Measurements from ENCODE around the gene MBP. TPM values are rescaled to one million over a fixed set of nuclear protein-coding genes. Genes with fewer than 3 reads are reported as not detected.

MBP gene
- total RNA-seq, 4 donors from 2014 or later: 18.1 to 58.8 (median 30.6) TPM

- TF ChIP-seq CTCF (IDR thresholded peaks at IDR 0.05; ENCODE audit: low read depth): no peak
These were observed 35.4 kb downstream of the MBP start for GRCh38 chr18:77096936-77097886.

DNA sequence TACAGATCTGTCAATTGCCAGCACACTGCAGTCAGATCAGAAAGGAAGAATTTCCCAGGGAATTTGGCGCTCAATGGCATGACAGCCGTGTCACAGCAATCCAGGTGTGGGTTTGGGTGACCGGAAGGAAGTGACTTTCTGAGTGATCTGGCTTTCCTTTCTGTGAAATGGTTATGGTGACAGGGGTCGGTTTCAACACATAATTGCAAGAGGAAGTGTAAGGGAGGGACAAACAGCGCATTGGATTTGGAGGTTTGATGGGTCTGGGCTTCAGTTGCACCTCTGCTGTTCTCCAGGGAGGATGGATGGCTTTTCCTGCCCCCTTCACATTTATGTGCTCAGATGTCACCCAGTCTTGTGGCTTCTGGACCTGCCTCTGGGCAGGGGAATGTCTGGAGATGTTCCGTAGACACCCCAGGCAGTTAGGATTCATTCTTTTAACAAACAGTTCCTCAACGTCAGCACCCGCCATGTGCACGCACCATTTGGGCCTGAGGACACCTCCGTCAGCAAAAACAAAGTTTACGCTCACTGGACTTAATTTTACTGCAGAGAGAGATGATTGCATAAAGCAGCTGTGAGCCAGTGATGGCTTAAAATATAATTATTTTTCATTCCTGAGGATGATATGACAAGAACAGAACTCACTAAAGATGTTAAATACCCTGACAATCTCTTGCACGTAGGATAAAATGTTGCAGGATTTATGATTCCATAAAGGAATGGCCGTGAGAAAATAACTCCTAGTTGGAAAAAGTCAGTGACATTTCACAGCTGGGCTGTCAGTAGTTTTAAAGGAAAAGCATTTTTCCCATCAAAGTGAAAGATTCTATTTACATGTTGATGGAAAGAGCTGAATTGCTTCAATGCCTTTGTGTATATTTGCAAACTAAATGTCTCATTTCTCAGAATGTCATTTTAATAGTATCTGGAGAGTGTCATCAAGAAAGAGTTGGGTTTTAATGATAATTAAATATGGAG is 36.9 kb downstream of the MBP start:
- no peak for TF ChIP-seq CTCF (IDR thresholded peaks at IDR 0.05; ENCODE audit: low read depth)

GRCh38 chr18:77093586-77093985 is 39.0 kb downstream of the MBP start:
- TF ChIP-seq CTCF (IDR thresholded peaks at IDR 0.05; ENCODE audit: low read depth): no peak

- no peak for TF ChIP-seq CTCF (IDR thresholded peaks at IDR 0.05; ENCODE audit: low read depth)
These were observed 39.5 kb downstream of the MBP start for GRCh38 chr18:77093067-77093430.

DNA sequence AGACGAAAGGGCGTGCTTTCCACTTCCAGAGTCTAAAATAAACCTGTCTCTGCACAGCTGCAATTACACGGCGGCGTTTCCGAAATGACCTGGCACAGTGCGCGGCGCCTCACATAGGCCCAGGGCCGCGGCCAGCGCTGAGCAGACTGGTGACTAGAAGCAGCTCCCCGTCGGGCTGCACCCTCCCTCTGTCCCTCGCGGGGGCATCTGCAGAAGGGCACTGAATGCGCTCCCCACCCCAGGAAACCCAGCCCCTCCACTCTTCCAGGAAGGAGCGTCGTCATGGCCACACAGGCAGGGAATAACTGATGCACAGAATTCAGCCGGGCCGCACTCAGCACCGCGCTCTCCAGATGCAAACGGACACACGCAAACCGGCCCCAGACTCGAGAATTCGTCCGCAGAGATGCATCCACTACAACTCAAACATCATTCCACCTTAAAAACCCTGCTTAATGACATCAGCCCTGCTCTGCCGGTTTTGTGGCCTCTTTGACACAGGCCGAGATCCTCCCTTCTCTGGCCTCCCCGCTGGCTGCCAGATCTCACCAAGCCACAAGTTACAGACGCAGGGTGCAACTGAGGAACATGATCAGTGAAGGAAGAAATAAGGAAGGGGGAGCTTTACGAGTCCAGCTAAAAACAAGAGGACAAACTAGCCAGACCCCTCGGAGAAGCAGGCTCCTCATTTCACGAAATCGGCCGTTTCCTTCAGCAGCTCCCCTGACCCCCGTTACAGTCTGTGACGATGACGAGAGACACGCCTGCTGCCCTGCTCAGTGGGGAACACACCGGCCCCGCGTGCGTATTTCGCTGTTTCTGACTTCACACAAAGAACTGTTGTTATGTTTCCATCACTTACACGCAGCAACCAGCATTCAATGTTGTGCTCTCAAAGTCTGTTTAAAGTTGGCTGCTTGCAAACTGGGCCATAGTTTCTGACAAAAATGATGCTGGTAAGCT is 40.2 kb downstream of the MBP start:
- no peak for TF ChIP-seq CTCF (IDR thresholded peaks at IDR 0.05; ENCODE audit: low read depth)

GRCh38 chr18:77091366-77091765 is 41.2 kb downstream of the MBP start:
- no peak for TF ChIP-seq CTCF (IDR thresholded peaks at IDR 0.05; ENCODE audit: low read depth)
